ENCODE measurements around the gene WWTR1. TPM values are rescaled to one million over a fixed set of nuclear protein-coding genes. Genes with fewer than 3 reads are reported as not detected.

Gene WWTR1
- total RNA-seq, 1 experiment from 2014 or later, result 25.5 TPM

DNA sequence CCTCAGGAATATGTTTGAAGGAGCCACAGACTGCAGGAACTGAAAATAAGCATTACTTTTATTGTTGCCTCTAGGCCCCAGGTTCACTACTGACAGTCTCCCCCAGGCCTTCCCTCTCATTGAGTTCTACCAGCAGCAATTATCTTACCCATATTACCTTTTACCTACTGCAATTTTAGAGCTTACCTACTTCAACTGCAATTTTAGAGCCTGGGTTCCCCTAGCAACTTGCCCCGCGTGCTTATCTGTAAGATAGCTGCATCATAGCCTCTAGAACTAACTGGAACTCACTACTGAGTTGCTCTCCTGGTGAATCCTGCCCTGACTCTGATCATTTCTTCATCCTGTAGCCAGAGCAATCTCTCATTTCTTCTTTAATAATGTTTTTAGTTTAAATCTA is 29.2 kb upstream of the WWTR1 start:
- ATAC-seq, result no peak
- H3K27me3 Mint-ChIP-seq (ENCODE audit: low read depth), result no peaks in the 10 kb centered on the region
- DNase-seq (ENCODE audit: low spot score), result no peak
- peaks cover 2% of the 10 kb centered on the region; the same call in 1 of the 2 replicates for H3K36me3 Mint-ChIP-seq
- POLR2A ChIA-PET, result no interaction called here
- CTCF ChIA-PET, result interaction anchor here (0.7 to 1.0 kb wide), 3 partner anchors 30 to 156 kb away, joined by 3 to 5 read pairs (median 3); no protein-coding TSS in a partner anchor
- no peak overlapping the region for H3K27ac Mint-ChIP-seq
- peaks cover 10% of the 10 kb centered on the region for H3K4me1 Mint-ChIP-seq
- H3K9me3 Mint-ChIP-seq, result peaks cover 5% of the 10 kb centered on the region
- TF ChIP-seq, protein P1, sequence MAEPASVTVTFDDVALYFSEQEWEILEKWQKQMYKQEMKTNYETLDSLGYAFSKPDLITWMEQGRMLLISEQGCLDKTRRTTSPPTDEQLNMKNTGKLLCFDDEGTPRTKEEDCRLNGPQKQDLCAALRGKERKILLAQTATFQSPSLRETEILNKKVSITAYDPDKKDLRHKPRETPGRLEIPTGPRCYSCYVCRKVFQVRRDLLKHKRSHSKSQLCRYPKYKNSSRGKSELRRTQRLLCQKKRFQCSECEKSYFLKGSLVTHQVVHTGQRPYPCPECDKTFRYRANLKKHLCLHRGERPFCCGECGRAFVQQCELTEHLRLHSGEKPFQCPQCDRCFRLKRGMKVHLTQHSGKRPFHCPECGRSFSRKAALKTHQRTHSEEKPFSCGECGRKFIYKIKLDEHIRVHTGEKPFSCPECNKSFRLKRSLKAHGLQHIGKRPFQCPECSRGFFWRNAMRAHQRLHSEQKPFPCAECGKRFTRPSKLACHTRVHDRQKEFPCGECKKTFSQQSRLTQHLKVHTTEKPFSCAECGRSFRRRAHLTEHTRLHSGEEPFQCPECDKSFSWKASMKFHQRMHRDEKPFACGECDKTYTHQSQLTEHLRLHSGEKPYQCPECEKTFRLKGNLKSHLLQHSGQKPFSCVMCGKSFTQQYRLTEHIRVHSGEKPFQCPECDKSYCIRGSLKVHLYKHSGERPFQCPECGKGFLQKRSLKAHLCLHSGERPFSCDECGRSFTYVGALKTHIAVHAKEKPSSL (CRISPR knock-in tag; conservative IDR thresholded peaks at IDR 0.05), result no peak
- no peak for TF ChIP-seq CREM (CRISPR knock-in tag; IDR thresholded peaks at IDR 0.05)
- no peak for TF ChIP-seq SMAD3 (CRISPR knock-in tag; IDR thresholded peaks at IDR 0.05; ENCODE audit: borderline replicate concordance)
- TF ChIP-seq, protein P2, sequence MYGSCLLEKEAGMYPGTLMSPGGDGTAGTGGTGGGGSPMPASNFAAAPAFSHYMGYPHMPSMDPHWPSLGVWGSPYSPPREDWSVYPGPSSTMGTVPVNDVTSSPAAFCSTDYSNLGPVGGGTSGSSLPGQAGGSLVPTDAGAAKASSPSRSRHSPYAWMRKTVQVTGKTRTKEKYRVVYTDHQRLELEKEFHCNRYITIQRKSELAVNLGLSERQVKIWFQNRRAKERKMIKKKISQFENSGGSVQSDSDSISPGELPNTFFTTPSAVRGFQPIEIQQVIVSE (CRISPR knock-in tag; IDR thresholded peaks at IDR 0.05; ENCODE audit: borderline replicate concordance), result no peak
- TF ChIP-seq NR2C2 (CRISPR knock-in tag; IDR thresholded peaks at IDR 0.05), result no peak
- no peak for TF ChIP-seq ZSCAN18 (CRISPR knock-in tag; IDR thresholded peaks at IDR 0.05)
- no peak for TF ChIP-seq ZNF416 (CRISPR knock-in tag; IDR thresholded peaks at IDR 0.05)
- TF ChIP-seq, protein P3, sequence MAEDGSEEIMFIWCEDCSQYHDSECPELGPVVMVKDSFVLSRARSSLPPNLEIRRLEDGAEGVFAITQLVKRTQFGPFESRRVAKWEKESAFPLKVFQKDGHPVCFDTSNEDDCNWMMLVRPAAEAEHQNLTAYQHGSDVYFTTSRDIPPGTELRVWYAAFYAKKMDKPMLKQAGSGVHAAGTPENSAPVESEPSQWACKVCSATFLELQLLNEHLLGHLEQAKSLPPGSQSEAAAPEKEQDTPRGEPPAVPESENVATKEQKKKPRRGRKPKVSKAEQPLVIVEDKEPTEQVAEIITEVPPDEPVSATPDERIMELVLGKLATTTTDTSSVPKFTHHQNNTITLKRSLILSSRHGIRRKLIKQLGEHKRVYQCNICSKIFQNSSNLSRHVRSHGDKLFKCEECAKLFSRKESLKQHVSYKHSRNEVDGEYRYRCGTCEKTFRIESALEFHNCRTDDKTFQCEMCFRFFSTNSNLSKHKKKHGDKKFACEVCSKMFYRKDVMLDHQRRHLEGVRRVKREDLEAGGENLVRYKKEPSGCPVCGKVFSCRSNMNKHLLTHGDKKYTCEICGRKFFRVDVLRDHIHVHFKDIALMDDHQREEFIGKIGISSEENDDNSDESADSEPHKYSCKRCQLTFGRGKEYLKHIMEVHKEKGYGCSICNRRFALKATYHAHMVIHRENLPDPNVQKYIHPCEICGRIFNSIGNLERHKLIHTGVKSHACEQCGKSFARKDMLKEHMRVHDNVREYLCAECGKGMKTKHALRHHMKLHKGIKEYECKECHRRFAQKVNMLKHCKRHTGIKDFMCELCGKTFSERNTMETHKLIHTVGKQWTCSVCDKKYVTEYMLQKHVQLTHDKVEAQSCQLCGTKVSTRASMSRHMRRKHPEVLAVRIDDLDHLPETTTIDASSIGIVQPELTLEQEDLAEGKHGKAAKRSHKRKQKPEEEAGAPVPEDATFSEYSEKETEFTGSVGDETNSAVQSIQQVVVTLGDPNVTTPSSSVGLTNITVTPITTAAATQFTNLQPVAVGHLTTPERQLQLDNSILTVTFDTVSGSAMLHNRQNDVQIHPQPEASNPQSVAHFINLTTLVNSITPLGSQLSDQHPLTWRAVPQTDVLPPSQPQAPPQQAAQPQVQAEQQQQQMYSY (CRISPR knock-in tag; IDR thresholded peaks at IDR 0.05), result no peak
- no peak for TF ChIP-seq JUN (CRISPR knock-in tag; IDR thresholded peaks at IDR 0.05)
- no peak for TF ChIP-seq NFATC4 (CRISPR knock-in tag; IDR thresholded peaks at IDR 0.05)
- TF ChIP-seq HMGA2 (CRISPR knock-in tag; IDR thresholded peaks at IDR 0.05), result no peak
- TF ChIP-seq EMX1 (CRISPR knock-in tag; IDR thresholded peaks at IDR 0.05), result no peak
- no peak overlapping the region for H3K4me3 Mint-ChIP-seq

GRCh38 chr3:149678351-149678950 is 20.6 kb upstream of the WWTR1 start:
- Mint-ChIP-seq H3K27me3 (ENCODE audit: low read depth) (peaks cover 2% of the 10 kb centered on the region; the same call in 1 of the 2 replicates), H3K9me3 (peaks cover 4% of the 10 kb centered on the region), H3K36me3 (no peaks in the 10 kb centered on the region), H3K4me3 (no peak overlapping the region), H3K27ac (no peak overlapping the region), H3K4me1 (no peaks in the 10 kb centered on the region)
- ChIA-PET CTCF (no interaction called here), POLR2A (no interaction called here)
- DNase-seq (ENCODE audit: low spot score) (no peak), ATAC-seq (no peak)
- TF ChIP-seq GABPB1 (CRISPR knock-in tag; IDR thresholded peaks at IDR 0.05) (no peak), ZNF416 (CRISPR knock-in tag; IDR thresholded peaks at IDR 0.05) (no peak), HMGA2 (CRISPR knock-in tag; IDR thresholded peaks at IDR 0.05) (no peak), FOXK1 (CRISPR knock-in tag; IDR thresholded peaks at IDR 0.05) (no peak), JUN (CRISPR knock-in tag; IDR thresholded peaks at IDR 0.05) (no peak), EMX1 (CRISPR knock-in tag; IDR thresholded peaks at IDR 0.05) (no peak), FOXP1 (CRISPR knock-in tag; IDR thresholded peaks at IDR 0.05; ENCODE audit: borderline replicate concordance) (no peak), FOXJ3 (CRISPR knock-in tag; IDR thresholded peaks at IDR 0.05; ENCODE audit: borderline replicate concordance) (no peak)
- TF ChIP-seq, protein P4, sequence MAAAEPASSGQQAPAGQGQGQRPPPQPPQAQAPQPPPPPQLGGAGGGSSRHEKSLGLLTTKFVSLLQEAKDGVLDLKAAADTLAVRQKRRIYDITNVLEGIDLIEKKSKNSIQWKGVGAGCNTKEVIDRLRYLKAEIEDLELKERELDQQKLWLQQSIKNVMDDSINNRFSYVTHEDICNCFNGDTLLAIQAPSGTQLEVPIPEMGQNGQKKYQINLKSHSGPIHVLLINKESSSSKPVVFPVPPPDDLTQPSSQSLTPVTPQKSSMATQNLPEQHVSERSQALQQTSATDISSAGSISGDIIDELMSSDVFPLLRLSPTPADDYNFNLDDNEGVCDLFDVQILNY (CRISPR knock-in tag; IDR thresholded peaks at IDR 0.05), result no peak
- TF ChIP-seq, protein P5, sequence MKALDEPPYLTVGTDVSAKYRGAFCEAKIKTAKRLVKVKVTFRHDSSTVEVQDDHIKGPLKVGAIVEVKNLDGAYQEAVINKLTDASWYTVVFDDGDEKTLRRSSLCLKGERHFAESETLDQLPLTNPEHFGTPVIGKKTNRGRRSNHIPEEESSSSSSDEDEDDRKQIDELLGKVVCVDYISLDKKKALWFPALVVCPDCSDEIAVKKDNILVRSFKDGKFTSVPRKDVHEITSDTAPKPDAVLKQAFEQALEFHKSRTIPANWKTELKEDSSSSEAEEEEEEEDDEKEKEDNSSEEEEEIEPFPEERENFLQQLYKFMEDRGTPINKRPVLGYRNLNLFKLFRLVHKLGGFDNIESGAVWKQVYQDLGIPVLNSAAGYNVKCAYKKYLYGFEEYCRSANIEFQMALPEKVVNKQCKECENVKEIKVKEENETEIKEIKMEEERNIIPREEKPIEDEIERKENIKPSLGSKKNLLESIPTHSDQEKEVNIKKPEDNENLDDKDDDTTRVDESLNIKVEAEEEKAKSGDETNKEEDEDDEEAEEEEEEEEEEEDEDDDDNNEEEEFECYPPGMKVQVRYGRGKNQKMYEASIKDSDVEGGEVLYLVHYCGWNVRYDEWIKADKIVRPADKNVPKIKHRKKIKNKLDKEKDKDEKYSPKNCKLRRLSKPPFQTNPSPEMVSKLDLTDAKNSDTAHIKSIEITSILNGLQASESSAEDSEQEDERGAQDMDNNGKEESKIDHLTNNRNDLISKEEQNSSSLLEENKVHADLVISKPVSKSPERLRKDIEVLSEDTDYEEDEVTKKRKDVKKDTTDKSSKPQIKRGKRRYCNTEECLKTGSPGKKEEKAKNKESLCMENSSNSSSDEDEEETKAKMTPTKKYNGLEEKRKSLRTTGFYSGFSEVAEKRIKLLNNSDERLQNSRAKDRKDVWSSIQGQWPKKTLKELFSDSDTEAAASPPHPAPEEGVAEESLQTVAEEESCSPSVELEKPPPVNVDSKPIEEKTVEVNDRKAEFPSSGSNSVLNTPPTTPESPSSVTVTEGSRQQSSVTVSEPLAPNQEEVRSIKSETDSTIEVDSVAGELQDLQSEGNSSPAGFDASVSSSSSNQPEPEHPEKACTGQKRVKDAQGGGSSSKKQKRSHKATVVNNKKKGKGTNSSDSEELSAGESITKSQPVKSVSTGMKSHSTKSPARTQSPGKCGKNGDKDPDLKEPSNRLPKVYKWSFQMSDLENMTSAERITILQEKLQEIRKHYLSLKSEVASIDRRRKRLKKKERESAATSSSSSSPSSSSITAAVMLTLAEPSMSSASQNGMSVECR (CRISPR knock-in tag; IDR thresholded peaks at IDR 0.05; ENCODE audit: borderline replicate concordance), result no peak

All from WTC11 (cell line).